Measurements from ENCODE around the gene IRF2BP2.

DNA sequence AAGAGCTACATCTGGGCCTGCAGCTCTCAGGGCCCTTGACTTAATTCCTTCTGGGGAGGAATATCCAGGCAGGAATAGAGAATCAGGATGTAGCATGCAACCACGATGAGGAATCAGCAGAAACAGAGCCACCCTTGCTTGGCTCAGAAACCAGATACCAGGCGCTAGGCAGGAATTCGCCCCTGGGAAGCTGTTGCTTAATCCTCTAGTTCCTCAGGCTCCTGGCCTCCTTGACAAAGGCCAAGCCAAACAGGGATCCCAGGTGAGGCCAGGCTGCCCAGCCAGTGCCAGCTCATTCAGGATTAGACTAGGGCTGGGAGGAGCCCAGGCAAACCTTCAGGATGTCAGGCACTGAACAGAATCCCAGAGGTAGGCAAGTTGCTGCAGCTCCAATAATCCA is 48.2 kb upstream of the IRF2BP2 start:
- TF ChIP-seq, protein P1, sequence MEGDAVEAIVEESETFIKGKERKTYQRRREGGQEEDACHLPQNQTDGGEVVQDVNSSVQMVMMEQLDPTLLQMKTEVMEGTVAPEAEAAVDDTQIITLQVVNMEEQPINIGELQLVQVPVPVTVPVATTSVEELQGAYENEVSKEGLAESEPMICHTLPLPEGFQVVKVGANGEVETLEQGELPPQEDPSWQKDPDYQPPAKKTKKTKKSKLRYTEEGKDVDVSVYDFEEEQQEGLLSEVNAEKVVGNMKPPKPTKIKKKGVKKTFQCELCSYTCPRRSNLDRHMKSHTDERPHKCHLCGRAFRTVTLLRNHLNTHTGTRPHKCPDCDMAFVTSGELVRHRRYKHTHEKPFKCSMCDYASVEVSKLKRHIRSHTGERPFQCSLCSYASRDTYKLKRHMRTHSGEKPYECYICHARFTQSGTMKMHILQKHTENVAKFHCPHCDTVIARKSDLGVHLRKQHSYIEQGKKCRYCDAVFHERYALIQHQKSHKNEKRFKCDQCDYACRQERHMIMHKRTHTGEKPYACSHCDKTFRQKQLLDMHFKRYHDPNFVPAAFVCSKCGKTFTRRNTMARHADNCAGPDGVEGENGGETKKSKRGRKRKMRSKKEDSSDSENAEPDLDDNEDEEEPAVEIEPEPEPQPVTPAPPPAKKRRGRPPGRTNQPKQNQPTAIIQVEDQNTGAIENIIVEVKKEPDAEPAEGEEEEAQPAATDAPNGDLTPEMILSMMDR (IDR thresholded peaks at IDR 0.05) = no peak
- no peak for TF ChIP-seq POLR2A (IDR thresholded peaks at IDR 0.05)
- TF ChIP-seq POLR2AphosphoS5 (IDR thresholded peaks at IDR 0.05) = peak; percentile 33
